PC-9 (cell line): Measurements from ENCODE around the gene CHKB.

ENCODE experiments used
- CTCF ChIP-seq: fragments of 200-600 bp; sonication (generic); conservative IDR thresholded peaks from 2 replicates; pipeline ENCODE4 v1.6.1; 2017; ENCODE audit warnings: mixed run types, antibody characterized with exemption, mild to moderate bottlenecking, moderate library complexity
- EZH2 ChIP-seq: fragments of 200-600 bp; sonication (generic); IDR thresholded peaks from 2 replicates; pipeline ENCODE4 v1.8.0; 2017; ENCODE audit warnings: antibody characterized with exemption, low read depth

DNA sequence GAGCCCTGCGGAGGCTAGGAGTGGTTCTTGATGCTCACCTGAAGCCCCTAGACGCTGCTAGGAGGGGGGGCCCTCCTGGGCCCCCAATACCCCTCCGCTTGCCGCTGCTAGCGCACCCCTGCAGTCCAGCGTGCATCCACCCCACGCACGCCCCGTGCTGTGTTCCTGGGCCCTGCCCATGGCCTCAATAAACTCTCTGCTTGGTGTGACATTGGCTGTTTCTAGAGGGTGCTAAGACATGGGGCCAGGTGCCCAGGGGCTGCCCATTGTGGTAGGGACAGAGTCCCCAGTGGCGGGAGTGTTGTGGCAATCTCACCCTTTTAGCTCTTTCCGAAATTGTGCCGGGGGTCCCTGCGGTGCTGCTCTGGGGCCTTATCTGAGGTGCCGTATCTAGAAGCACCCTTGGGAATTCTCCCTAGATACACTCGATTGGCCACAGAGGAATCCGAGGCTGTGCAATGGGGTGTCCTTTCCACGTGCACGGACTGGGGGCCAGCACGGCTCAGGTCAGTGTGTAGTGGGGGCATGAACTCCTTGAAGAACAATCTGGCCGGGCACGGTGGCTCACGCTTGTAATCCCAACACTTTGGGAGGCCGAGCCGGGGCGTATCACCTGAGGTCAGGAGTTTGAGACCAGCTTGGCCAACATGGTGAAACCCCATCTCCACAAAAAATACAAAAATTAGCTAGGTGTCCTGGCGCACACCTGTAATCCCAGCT is 28.9 kb upstream of the CHKB start:
- no peak for TF ChIP-seq CTCF
- TF ChIP-seq EZH2, result no peak
